Measurements from ENCODE around the gene UBAC2.

- no peak for TF ChIP-seq CTCF (IDR thresholded peaks at IDR 0.05)
- TF ChIP-seq POLR2AphosphoS5 (IDR thresholded peaks at IDR 0.05; ENCODE audit: insufficient read depth in 1 of 2, low read depth in 1 of 2), result no peak
- TF ChIP-seq POLR2A (IDR thresholded peaks at IDR 0.05), result peak in 1 of 2 donors; percentile 3
Observed at GRCh38 chr13:99277629-99278028, 77.0 kb downstream of the UBAC2 start.
